ENCODE results near the gene ZBTB24.

Gene ZBTB24

DNA sequence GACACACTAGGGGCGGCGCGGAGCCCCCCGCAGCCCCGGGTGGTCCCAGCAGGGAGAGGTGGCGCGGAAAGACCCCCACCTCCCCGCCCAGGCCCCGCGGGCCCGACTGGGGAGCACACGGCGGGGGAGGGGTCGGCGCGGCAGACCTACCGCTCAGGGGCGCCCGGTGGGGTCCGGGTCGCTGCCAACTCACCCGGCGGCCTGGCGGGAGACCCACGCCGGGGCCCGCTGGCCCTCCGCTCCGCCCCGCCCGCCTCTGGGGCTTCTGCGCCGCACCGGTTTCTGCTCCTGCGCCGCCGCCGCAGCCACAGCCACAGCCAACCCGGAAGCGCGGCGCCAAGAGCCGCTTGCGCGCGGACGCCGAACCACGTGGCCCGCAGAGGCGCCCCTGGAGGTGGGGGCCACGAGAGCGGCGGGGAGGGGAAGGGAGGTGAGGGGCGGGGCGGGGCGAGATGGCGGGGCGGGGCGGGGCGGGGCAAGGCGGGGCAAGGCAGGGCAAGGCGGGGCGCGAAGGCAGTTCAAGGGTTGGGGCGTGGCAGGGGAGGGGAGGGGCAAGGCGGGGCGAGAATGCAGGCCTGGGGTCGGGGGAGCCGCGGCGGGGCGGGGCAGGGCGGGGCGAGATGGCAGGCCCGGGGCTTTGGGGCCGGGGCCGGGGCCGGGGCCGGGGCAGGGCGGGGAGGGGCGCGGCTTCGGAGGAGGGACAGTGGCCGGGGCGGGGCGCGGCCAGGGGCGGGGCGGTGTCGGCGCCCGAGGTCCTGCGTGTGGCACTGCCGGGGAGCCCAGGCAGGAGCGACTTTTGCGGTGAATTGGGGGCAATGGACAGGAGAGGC lies at the start of gene ZBTB24:
ZBTB24 (minus strand) TSS at position 315 of the 830 bp plus-strand sequence. CDS start 1,193 bp downstream, outside the sequence.
- TF ChIP-seq GATA2 (IDR thresholded peaks at IDR 0.05; ENCODE audit: low read depth, low read length): no peak
- no peak for TF ChIP-seq GATA3 (IDR thresholded peaks at IDR 0.05; ENCODE audit: low read depth, low read length)

DNA sequence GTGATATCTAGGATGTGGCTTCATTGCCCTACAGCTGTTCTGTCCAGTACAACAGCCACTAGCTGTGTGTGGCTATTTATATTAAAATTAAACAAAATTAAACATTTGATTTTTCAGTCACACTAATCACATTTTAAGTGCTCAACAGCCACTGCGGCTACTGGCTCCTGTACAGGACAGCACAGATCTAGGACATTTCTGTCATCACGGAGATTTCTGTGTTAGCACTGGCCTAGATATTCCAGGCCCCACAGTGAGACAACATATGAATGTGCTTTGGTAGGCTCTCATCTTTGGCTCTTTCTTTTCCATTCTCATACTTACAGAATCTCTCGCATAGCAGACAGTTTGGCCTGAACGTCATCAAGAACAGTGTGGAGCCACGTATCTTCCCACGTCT lies 48.4 kb upstream of the ZBTB24 start:
- no peak for TF ChIP-seq GATA3 (IDR thresholded peaks at IDR 0.05; ENCODE audit: low read depth, low read length)
- TF ChIP-seq GATA2 (IDR thresholded peaks at IDR 0.05; ENCODE audit: low read depth, low read length): no peak

DNA sequence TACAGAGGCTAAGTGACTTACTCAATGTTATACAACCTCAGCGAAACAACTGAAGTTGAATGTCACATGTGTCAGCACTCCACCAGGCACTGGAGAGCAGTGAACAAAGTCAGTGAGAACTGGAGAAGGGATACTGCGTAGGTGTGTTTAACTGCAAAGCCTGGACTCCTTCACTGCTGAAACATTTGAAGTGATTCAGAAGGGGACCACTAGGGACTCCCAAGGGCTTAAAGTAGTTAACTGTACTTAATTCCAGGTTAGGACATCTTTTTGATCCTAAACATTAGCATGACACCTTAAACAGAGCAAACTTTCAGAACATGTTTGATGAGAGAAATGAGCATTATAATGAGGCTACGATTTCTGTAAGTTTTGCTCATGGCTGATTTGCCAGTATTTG lies 45.0 kb upstream of the ZBTB24 start:
- TF ChIP-seq GATA2 (IDR thresholded peaks at IDR 0.05; ENCODE audit: low read depth, low read length) (no peak), GATA3 (IDR thresholded peaks at IDR 0.05; ENCODE audit: low read depth, low read length) (no peak)

DNA sequence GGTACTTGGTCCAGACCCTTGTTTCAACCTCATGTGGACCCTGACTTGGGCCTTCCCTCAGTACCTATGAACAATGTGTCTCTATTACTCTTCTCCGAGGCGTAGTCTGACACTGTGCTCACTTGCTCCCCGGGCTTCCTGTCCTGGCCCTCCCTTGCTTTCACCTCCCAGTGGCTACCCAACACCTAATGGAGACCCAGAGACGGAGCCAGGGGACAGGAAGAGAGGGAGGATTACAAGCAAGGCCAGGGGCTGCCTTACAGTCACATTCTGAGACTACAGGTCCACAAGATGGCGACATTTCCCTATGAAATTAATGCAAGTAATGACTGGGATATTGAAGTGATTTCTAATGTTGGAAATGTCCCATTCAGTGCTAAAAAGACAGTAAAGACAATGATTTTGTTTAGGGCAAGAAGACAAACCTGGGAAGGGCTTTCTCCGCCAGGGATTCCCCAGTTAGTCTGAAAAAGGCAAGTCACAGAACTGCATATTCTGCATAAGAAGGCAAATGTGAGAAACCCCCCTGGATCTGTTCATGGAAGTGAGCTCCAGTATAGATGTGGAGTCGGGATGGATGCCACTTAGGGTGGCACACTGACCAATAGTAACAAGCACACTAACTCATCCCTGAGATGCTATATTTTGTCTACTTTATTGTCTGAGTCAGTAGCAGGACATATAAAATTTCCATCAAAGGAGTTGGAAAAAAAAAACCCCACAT lies 44.0 kb upstream of the ZBTB24 start:
- TF ChIP-seq GATA3 (IDR thresholded peaks at IDR 0.05; ENCODE audit: low read depth, low read length) (no peak), GATA2 (IDR thresholded peaks at IDR 0.05; ENCODE audit: low read depth, low read length) (no peak)

DNA sequence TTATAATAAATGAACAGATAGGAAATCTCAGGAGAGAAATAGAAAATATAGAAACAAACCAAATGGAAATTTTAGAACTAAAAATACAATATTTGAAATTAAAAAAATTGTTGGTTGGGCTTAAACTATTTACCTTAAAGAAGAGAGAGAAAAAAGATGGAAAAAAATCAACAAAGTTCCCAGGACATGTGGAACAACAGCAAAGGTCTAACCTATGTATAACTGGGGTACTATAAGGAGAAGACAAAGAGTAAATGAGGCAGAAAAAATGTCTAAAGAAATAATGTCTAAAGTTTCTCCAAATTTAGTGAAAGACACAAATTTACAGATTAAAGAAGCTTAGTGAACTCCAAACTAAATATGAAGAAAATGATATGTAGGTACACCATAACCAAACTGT lies 41.1 kb upstream of the ZBTB24 start:
- TF ChIP-seq GATA3 (IDR thresholded peaks at IDR 0.05; ENCODE audit: low read depth, low read length) (no peak), GATA2 (IDR thresholded peaks at IDR 0.05; ENCODE audit: low read depth, low read length) (no peak)

DNA sequence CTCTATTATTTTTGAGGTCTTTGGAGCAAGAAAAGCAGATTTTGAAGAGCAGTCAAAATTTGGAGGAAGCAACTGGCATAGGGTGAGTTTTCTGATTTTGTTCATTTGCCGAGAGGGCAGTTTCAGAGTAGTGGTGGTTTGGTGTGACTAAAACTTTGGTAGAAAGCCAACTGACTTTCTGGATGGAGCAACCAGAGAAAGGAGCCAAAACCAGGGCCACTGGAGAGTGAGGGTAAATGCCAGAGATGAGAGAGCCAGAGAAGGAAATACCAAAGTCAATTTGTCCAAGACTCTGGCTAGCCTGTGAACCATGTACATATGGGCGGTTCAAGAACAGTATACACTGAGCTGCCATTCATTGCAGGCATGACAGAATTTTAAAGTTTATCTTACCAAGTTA lies 40.5 kb upstream of the ZBTB24 start:
- TF ChIP-seq GATA3 (IDR thresholded peaks at IDR 0.05; ENCODE audit: low read depth, low read length) (no peak), GATA2 (IDR thresholded peaks at IDR 0.05; ENCODE audit: low read depth, low read length) (no peak)

DNA sequence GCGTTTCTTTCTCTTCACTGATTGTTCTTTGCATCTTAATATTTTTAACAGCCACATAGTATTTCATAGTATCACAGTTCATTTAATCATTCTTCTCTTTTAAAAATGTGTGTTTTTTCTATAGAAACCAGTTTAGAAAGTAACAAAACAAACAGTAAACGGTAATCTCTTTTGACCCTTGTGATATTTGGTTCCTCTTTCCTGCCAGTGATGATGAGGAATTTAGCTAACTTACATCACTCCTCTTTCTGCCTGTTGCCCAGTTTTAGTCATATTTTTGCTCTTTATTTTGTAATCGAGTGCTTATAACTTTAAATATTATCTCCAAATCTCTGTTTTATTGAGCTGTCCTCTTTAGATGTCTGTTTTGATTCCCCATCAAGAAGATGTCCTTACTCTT lies 38.1 kb upstream of the ZBTB24 start:
- no peak for TF ChIP-seq GATA3 (IDR thresholded peaks at IDR 0.05; ENCODE audit: low read depth, low read length)
- no peak for TF ChIP-seq GATA2 (IDR thresholded peaks at IDR 0.05; ENCODE audit: low read depth, low read length)

DNA sequence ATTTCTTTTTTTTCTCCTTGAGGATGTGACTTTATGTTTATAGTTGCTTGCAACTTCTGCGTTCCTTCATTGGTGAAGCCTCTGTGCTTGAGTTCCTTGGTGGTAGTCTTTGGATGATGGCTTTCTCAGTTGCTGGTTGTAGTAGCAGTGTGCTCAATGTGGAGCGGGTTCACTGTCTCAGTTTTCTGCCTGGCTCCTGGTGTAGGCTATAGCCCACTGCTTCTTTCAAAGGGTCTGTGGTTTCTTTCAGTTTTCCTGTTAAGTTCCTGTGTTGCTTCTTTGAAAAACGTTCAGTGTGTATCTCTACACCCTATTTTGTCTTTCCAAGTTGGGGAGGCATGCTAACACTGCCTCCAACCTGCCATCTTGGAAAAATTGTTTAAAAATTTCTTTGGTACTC lies 33.9 kb upstream of the ZBTB24 start:
- TF ChIP-seq GATA2 (IDR thresholded peaks at IDR 0.05; ENCODE audit: low read depth, low read length) (no peak), GATA3 (IDR thresholded peaks at IDR 0.05; ENCODE audit: low read depth, low read length) (no peak)

DNA sequence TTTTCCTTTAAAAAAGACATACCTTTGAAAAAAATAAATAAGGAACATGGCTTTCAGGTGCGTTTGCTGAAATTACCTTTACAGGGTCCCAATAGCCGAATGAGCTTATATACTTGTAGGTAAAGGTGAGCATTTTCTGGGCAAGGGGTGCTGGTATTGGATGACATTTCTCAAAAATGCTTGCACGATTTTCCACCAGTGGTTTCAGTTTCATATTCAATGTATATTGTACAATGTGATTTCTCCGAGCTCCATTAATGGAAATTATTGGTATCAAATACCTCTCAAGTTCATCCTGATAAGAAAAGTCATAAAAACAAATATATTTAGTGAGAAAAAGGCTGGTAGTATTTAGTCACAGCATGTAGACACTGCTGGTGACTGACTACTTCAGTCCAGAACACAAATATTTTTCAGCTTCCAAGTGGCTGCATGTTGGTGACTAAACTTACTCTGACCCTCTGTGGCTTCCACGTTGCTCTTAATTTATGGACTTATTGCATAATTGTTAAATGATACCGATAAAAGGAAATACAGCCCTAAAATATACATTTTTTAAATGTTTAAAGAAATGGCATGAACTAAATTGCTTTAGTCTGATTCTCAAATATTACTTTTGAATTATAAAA lies 32.9 kb upstream of the ZBTB24 start:
- TF ChIP-seq GATA2 (IDR thresholded peaks at IDR 0.05; ENCODE audit: low read depth, low read length): no peak
- no peak for TF ChIP-seq GATA3 (IDR thresholded peaks at IDR 0.05; ENCODE audit: low read depth, low read length)

DNA sequence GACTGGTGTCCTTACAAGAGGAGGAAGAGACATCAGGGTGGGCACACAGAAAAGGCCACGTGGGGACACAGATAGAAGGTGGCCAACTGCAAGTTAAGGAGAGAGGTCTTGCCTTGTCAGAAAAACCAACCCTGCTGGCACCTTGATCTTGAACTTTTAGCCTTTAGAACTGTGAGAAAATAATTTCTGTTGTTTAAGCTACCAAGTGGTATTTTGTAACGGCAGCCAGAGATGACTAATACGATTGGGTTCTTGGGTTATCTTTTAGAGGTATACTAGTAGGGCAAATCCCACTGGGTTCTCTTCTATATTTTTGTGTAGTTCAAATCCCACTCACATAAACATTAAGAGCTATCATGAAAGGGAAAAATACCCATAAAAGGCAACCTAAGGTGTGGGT lies 31.9 kb upstream of the ZBTB24 start:
- no peak for TF ChIP-seq GATA2 (IDR thresholded peaks at IDR 0.05; ENCODE audit: low read depth, low read length)
- TF ChIP-seq GATA3 (IDR thresholded peaks at IDR 0.05; ENCODE audit: low read depth, low read length): no peak

DNA sequence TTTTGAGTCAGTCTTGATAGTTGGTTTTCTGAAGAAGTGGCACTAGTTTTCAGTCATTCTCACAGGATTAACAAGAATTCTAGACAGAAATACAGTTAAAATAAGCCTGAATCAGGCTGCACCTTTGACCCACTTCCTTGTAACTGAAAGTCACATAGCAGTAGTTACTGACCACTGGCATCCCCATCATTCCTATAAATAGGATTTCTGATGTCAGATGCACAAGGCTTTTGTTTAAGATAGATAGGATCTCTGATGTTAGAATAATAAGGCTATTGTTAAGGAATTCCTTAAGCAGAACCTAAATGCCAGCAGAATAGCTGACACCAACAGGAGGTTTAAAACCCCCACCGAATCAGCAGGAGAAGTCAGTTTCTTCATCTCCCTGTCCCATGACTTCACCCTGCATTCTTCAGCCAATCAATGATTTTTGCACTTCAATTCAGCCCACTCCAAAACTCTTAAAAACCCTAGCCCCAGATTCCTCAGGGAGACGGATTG lies 30.6 kb upstream of the ZBTB24 start:
- TF ChIP-seq GATA3 (IDR thresholded peaks at IDR 0.05; ENCODE audit: low read depth, low read length) (no peak), GATA2 (IDR thresholded peaks at IDR 0.05; ENCODE audit: low read depth, low read length) (no peak)

DNA sequence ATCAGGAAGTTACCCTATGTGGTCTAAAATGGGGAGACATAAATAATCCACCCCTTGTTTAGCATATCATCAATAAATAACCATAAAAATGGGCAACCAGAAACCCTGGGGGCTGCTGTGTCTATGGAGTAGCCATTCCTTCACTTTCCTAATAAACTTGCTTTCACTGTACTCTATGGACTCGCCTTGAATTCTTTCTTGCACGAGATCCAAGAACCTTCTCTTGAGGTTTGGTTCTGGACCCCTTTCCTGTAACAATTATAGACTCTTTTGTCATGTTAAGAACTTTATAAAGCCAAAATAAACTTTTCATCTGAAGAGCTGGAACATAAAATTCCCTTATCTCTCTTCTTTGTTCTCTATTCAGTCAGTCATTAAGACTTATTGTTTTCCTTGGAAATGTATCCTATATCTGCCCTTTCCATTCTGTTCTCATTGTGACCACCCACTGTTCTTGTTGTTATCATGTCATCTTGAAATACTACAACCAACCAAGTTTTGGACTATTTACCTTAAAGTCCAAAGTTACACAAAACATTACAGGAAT lies 29.3 kb upstream of the ZBTB24 start:
- no peak for TF ChIP-seq GATA3 (IDR thresholded peaks at IDR 0.05; ENCODE audit: low read depth, low read length)
- TF ChIP-seq GATA2 (IDR thresholded peaks at IDR 0.05; ENCODE audit: low read depth, low read length): no peak

DNA sequence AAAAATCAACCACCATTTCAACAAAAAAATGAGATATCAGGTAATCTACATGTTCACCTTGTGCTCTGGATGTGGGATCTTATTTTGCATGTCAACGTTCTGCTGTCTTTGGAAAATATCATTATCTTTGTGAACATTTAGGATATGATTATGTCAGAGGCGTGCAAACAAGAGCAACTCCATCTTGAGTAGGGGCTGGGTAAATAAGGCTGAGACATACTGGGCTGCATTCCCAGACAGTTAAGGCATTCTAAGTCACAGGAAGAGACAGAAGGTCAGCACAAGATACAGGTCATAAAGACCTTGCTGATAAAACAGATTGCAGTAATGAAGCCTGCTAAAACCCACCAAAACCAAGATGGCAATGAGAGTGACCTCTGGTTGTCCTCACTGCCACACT lies 28.8 kb upstream of the ZBTB24 start:
- TF ChIP-seq GATA3 (IDR thresholded peaks at IDR 0.05; ENCODE audit: low read depth, low read length) (no peak), GATA2 (IDR thresholded peaks at IDR 0.05; ENCODE audit: low read depth, low read length) (no peak)

DNA sequence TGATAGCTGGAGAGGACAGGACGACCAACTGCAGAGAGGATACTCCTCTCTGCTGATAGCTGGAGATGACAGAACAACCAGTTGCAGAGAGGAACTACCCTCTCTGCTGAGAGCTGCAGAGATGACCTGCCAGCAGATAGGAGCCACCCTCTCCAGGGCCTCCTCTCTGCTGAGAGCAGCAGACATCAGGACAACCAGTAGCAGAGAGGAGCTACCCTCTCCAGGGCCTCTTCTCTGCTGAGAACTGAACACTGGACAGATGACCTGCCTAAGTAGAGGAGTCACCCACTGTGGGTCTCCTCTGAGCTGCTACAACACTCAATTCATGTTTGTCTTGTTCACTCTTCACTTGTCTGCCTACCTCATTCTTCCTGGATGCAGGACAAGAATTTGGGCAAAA lies 27.3 kb upstream of the ZBTB24 start:
- TF ChIP-seq GATA2 (IDR thresholded peaks at IDR 0.05; ENCODE audit: low read depth, low read length): no peak
- no peak for TF ChIP-seq GATA3 (IDR thresholded peaks at IDR 0.05; ENCODE audit: low read depth, low read length)
